ENCODE results near the gene ITIH5. TPM values are rescaled to one million over a fixed set of nuclear protein-coding genes. Genes with fewer than 3 reads are reported as not detected.
"Not testable (repeated sequence)": the region's sequence is repeated elsewhere in the genome, so short reads cannot be mapped to it uniquely, and the experiment has no call there.

The ITIH5 gene
- total and polyA plus RNA-seq, 4 donors: 0.88 to 68.5 (median 6.4) TPM

GRCh38 chr10:7689591-7689990 lies 22.8 kb upstream of the ITIH5 start:
- no peak for TF ChIP-seq CTCF (IDR thresholded peaks at IDR 0.05; ENCODE audit: control extremely low read depth, extremely low read depth)
- H3K4me1 ChIP-seq (ENCODE audit: control insufficient read depth in 5 of 5, insufficient read depth in 5 of 5, low read length in 5 of 5): no peaks in the 10 kb centered on the region
- H3K27ac ChIP-seq (ENCODE audit: low read depth in 1 of 2, low read length in 1 of 2): no peak overlapping the region
- peaks cover 0 to 9% (median 1%) of the 10 kb centered on the region in 4 donors for H3K9me3 ChIP-seq (ENCODE audit: control insufficient read depth in 4 of 4, insufficient read depth in 3 of 4, low read length in 3 of 4)
- no peaks in the 10 kb centered on the region for H3K36me3 ChIP-seq (ENCODE audit: control insufficient read depth in 4 of 4, insufficient read depth in 4 of 4, low read length in 4 of 4)
- peaks cover 0 to 2% (median 0%) of the 10 kb centered on the region in 3 donors for H3K27me3 ChIP-seq (ENCODE audit: control insufficient read depth in 3 of 3, insufficient read depth in 3 of 3, low read length in 2 of 3)
- no peak for ATAC-seq (ENCODE audit: insufficient read depth, low FRiP score)
- no peak overlapping the region for H3K4me3 ChIP-seq
- DNase-seq: no peak
- no peak overlapping the region for H3K9ac ChIP-seq (ENCODE audit: insufficient read depth in 1 of 2, low read length in 2 of 2)

- DNase-seq (peak; percentile 91 to 96 (median 91)), ATAC-seq (ENCODE audit: insufficient read depth, low FRiP score) (peak; percentile 88)
- Histone ChIP-seq H3K9ac (ENCODE audit: insufficient read depth in 1 of 2, low read length in 2 of 2) (no peak overlapping the region), H3K27ac (ENCODE audit: low read depth in 1 of 2, low read length in 1 of 2) (no peak overlapping the region), H3K36me3 (ENCODE audit: control insufficient read depth in 4 of 4, insufficient read depth in 4 of 4, low read length in 4 of 4) (no peaks in the 10 kb centered on the region), H3K27me3 (ENCODE audit: control insufficient read depth in 3 of 3, insufficient read depth in 3 of 3, low read length in 2 of 3) (peaks cover 0 to 2% (median 0%) of the 10 kb centered on the region in 3 donors), H3K9me3 (ENCODE audit: control insufficient read depth in 4 of 4, insufficient read depth in 3 of 4, low read length in 3 of 4) (peaks cover 0 to 8% (median 0%) of the 10 kb centered on the region in 4 donors), H3K4me1 (ENCODE audit: control insufficient read depth in 5 of 5, insufficient read depth in 5 of 5, low read length in 5 of 5) (no peaks in the 10 kb centered on the region), H3K4me3 (no peak overlapping the region)
- peak; percentile 97 for TF ChIP-seq CTCF (IDR thresholded peaks at IDR 0.05; ENCODE audit: control extremely low read depth, extremely low read depth)
- WGBS, 2 donors: 21% methylated on average over 20 of the region's 20 CpGs
These were observed 20.6 kb upstream of the ITIH5 start for GRCh38 chr10:7687228-7687907.

- 56 to 71% methylated on average over 13 of the region's 13 CpGs for WGBS, 2 donors
- Histone ChIP-seq H3K27ac (ENCODE audit: low read depth in 1 of 2, low read length in 1 of 2) (no peak overlapping the region), H3K36me3 (ENCODE audit: control insufficient read depth in 4 of 4, insufficient read depth in 4 of 4, low read length in 4 of 4) (no peaks in the 10 kb centered on the region), H3K9ac (ENCODE audit: insufficient read depth in 1 of 2, low read length in 2 of 2) (no peak overlapping the region), H3K9me3 (ENCODE audit: control insufficient read depth in 4 of 4, insufficient read depth in 3 of 4, low read length in 3 of 4) (peaks cover 0 to 3% (median 0%) of the 10 kb centered on the region in 4 donors), H3K4me1 (ENCODE audit: control insufficient read depth in 5 of 5, insufficient read depth in 5 of 5, low read length in 5 of 5) (no peaks in the 10 kb centered on the region), H3K27me3 (ENCODE audit: control insufficient read depth in 3 of 3, insufficient read depth in 3 of 3, low read length in 2 of 3) (peaks cover 0 to 2% (median 0%) of the 10 kb centered on the region in 3 donors), H3K4me3 (no peak overlapping the region)
- no peak for TF ChIP-seq CTCF (IDR thresholded peaks at IDR 0.05; ENCODE audit: control extremely low read depth, extremely low read depth)
- peak; percentile 49 for ATAC-seq (ENCODE audit: insufficient read depth, low FRiP score)
- DNase-seq: no peak
These were observed 19.8 kb upstream of the ITIH5 start for GRCh38 chr10:7686351-7687171.

GRCh38 chr10:7680078-7680477 lies 13.3 kb upstream of the ITIH5 start:
- 80% methylated on average over 5 of the region's 5 CpGs for WGBS, 2 donors
- H3K9ac ChIP-seq (ENCODE audit: insufficient read depth in 1 of 2, low read length in 2 of 2); H3K9me3 ChIP-seq (ENCODE audit: control insufficient read depth in 4 of 4, insufficient read depth in 3 of 4, low read length in 3 of 4); H3K4me3 ChIP-seq; H3K4me1 ChIP-seq (ENCODE audit: control insufficient read depth in 5 of 5, insufficient read depth in 5 of 5, low read length in 5 of 5); DNase-seq; H3K27ac ChIP-seq (ENCODE audit: low read depth in 1 of 2, low read length in 1 of 2); ATAC-seq (ENCODE audit: insufficient read depth, low FRiP score); H3K27me3 ChIP-seq (ENCODE audit: control insufficient read depth in 3 of 3, insufficient read depth in 3 of 3, low read length in 2 of 3); H3K36me3 ChIP-seq (ENCODE audit: control insufficient read depth in 4 of 4, insufficient read depth in 4 of 4, low read length in 4 of 4): not testable (repeated sequence)

All from lung (tissue), 12 donors.